ENCODE data around the gene ESRRB.

GRCh38 chr14:76531085-76531484 lies 155.1 kb downstream of the ESRRB start:
- TF ChIP-seq CTCF (IDR thresholded peaks at IDR 0.05) (no peak), RFX5 (IDR thresholded peaks at IDR 0.05; ENCODE audit: low read length) (no peak), FOXM1 (IDR thresholded peaks at IDR 0.05; ENCODE audit: low read depth) (no peak), EP300 (IDR thresholded peaks at IDR 0.05; ENCODE audit: borderline replicate concordance in 1 of 2, low read depth in 1 of 2, low read length in 1 of 2) (no peak), MXI1 (IDR thresholded peaks at IDR 0.05; ENCODE audit: low read depth, low read length) (no peak)
- TF ChIP-seq, protein P1, sequence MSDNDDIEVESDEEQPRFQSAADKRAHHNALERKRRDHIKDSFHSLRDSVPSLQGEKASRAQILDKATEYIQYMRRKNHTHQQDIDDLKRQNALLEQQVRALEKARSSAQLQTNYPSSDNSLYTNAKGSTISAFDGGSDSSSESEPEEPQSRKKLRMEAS (IDR thresholded peaks at IDR 0.05; ENCODE audit: low read depth) = no peak
